Thoracic aorta (tissue), 2 donors: ENCODE results near the gene DIP2B. TPM values are rescaled to one million over a fixed set of nuclear protein-coding genes. Genes with fewer than 3 reads are reported as not detected.

Experiments
- ATAC-seq: fragments of 150-250 bp; one replicate; pipeline ENCODE4 v1.8.0; 2017; ENCODE audit warnings: low read depth; ENCODE audit not compliant: insufficient number of reproducible peaks, low FRiP score
- DNase-seq: peaks from one replicate; pipeline ENCODE4 v3.0.0-alpha.2; 2020; ENCODE audit warnings: low spot score
- H3K27ac ChIP-seq, 2 donors: fragments of 200-600 bp; sonication (generic); 1 replicate in 1 of 2; 2 replicates in 1 of 2; pipeline ENCODE4 v1.5.1; 2016; ENCODE audit warnings: mild to moderate bottlenecking in 2 of 2, moderate library complexity in 2 of 2
- H3K27me3 ChIP-seq: fragments of 200-600 bp; sonication (generic); replicated peaks from 2 replicates; pipeline ENCODE4 v1.6.0; 2016; ENCODE audit warnings: mild to moderate bottlenecking; ENCODE audit not compliant: insufficient read depth
- H3K36me3 ChIP-seq: fragments of 200-600 bp; sonication (generic); one replicate; pipeline ENCODE4 v1.5.1; 2016
- H3K4me1 ChIP-seq, 2 donors: fragments of 200-600 bp; sonication (generic); 1 replicate in 1 of 2; 2 replicates in 1 of 2; pipeline versions ENCODE4 v1.5.1 to v1.6.0; 2016; ENCODE audit warnings: low read depth in 2 of 2, mild to moderate bottlenecking in 1 of 2; ENCODE audit not compliant: control insufficient read depth in 1 of 2
- H3K4me3 ChIP-seq: fragments of 200-600 bp; sonication (generic); 2 replicates; pipeline ENCODE4 v1.5.1; 2016; ENCODE audit warnings: mild to moderate bottlenecking
- H3K9me3 ChIP-seq: fragments of 200-600 bp; sonication (generic); 2 replicates; pipeline ENCODE4 v1.5.1; 2016
- CTCF ChIP-seq: fragments of 200-600 bp; sonication (generic); IDR thresholded peaks from one replicate; pipeline ENCODE4 v1.5.1; 2019; ENCODE audit warnings: antibody characterized with exemption
- total RNA-seq, 2 donors: library from RNA; depleted of rRNA; stranded (reverse); fragments of >200 nt; gene quantifications; one replicate each; pipeline versions ENCODE4 v1.1.0 to v1.2.3, GENCODE V29; 2016

Gene DIP2B
- total RNA-seq, 2 donors from 2014 or later: 22.3 to 22.9 TPM

GRCh38 chr12:50507474-50507838 is 2.7 kb downstream of the DIP2B start:
- no peak overlapping the region for H3K27ac ChIP-seq
- peaks cover 16 to 37% of the 10 kb centered on the region in 2 donors for H3K4me1 ChIP-seq
- ATAC-seq (no peak), DNase-seq (no peak)
- H3K36me3 ChIP-seq: no peaks in the 10 kb centered on the region
- TF ChIP-seq CTCF: no peak
- H3K27me3 ChIP-seq: no peaks in the 10 kb centered on the region
- no peaks in the 10 kb centered on the region for H3K9me3 ChIP-seq
- H3K4me3 ChIP-seq: no peak overlapping the region

- DNase-seq (no peak), ATAC-seq (no peak)
- Histone ChIP-seq H3K9me3 (no peaks in the 10 kb centered on the region), H3K4me3 (no peak overlapping the region), H3K36me3 (no peaks in the 10 kb centered on the region), H3K4me1 (peaks cover 16 to 37% of the 10 kb centered on the region in 2 donors), H3K27ac (no peak overlapping the region), H3K27me3 (no peaks in the 10 kb centered on the region)
- TF ChIP-seq CTCF: no peak
These were observed 3.1 kb downstream of the DIP2B start for GRCh38 chr12:50507930-50508329.

GRCh38 chr12:50508414-50508813 is 3.6 kb downstream of the DIP2B start:
- Histone ChIP-seq H3K36me3 (no peaks in the 10 kb centered on the region), H3K27ac (no peak overlapping the region), H3K27me3 (no peaks in the 10 kb centered on the region), H3K4me1 (peaks cover 16 to 37% of the 10 kb centered on the region in 2 donors), H3K4me3 (no peak overlapping the region), H3K9me3 (no peaks in the 10 kb centered on the region)
- no peak for DNase-seq
- no peak for TF ChIP-seq CTCF
- no peak for ATAC-seq

GRCh38 chr12:50508970-50509663 is 4.3 kb downstream of the DIP2B start:
- H3K4me1 ChIP-seq: peaks cover 16 to 37% of the 10 kb centered on the region in 2 donors
- no peak for TF ChIP-seq CTCF

DNA sequence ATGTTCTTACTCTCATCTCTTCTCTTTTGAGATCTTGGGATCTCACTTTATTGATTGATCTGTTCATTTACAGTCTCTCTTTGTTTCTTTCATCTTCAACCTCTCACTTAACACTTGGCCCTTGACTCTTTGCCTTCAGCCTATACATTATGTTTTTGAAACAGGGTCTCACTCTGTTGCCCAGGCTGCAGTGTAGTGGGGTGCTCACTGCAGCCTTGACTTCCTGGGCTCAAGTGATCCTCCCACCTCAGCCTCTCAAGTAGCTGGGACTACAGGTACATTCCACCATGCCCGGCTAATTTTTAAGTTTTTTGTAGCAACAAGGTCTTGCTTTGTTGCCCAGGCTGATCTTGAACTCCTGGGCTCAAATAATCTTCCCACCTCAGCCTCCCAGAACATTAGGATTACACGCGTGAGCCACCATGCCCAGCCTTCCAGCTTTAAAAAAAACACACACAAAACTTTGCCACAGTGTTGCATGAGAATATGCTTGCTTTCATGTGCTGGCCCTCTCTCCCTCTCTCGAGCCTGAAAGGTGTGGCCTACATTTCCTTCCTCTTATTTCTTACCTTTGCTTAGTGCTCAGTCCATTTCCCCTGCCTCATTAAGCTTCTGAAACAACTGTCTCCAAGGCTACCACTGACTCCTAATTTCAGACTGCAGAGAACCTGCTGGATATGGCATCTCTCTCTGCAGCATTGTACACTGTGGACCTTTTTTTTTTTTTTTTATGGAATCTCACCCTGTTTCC is 9.9 kb downstream of the DIP2B start:
- TF ChIP-seq CTCF: no peak
- DNase-seq (no peak), ATAC-seq (no peak)
- no peaks in the 10 kb centered on the region for H3K9me3 ChIP-seq
- H3K4me1 ChIP-seq: peaks cover 7 to 8% of the 10 kb centered on the region in 2 donors
- no peak overlapping the region for H3K27ac ChIP-seq
- H3K36me3 ChIP-seq: no peaks in the 10 kb centered on the region
- H3K4me3 ChIP-seq: no peak overlapping the region
- H3K27me3 ChIP-seq: no peaks in the 10 kb centered on the region

More at GRCh38 chr12:50508970-50509663, 4.3 kb downstream of the DIP2B start:
- H3K9me3 ChIP-seq: no peaks in the 10 kb centered on the region
- no peaks in the 10 kb centered on the region for H3K27me3 ChIP-seq
- H3K4me3 ChIP-seq: no peak overlapping the region
- no peak for DNase-seq
- no peak for ATAC-seq
- H3K36me3 ChIP-seq: no peaks in the 10 kb centered on the region
- H3K27ac ChIP-seq: no peak overlapping the region
